ENCODE data around the gene CALCOCO1. TPM values are rescaled to one million over a fixed set of nuclear protein-coding genes. Genes with fewer than 3 reads are reported as not detected.
"Not testable (repeated sequence)": the region's sequence is repeated elsewhere in the genome, so short reads cannot be mapped to it uniquely, and the experiment has no call there.

CALCOCO1 gene
- total RNA-seq, 3 donors from 2014 or later (not counting 1 experiment from before 2014, with no cell fraction given), result 215 to 256 (median 226) TPM

DNA sequence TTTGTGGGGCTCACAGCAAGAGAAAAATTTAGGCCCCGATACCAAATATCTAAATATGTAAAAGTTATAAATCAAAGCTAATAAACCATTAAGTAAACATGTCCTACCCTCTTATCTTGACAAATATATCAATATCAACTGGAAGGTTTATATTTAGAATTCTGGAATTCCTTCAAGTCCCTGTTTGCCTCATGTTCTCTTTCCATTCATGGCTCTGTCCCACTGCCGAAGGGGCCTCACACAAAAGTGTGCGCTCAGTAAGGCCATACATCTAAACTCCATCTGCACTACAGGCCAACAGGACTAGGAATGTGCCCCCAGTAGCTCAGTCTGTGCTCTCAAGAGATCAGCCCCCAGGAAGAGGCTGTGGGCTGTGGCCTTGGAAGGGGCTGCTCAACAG, 40.8 kb downstream of the CALCOCO1 start:
- TF ChIP-seq, protein P1, sequence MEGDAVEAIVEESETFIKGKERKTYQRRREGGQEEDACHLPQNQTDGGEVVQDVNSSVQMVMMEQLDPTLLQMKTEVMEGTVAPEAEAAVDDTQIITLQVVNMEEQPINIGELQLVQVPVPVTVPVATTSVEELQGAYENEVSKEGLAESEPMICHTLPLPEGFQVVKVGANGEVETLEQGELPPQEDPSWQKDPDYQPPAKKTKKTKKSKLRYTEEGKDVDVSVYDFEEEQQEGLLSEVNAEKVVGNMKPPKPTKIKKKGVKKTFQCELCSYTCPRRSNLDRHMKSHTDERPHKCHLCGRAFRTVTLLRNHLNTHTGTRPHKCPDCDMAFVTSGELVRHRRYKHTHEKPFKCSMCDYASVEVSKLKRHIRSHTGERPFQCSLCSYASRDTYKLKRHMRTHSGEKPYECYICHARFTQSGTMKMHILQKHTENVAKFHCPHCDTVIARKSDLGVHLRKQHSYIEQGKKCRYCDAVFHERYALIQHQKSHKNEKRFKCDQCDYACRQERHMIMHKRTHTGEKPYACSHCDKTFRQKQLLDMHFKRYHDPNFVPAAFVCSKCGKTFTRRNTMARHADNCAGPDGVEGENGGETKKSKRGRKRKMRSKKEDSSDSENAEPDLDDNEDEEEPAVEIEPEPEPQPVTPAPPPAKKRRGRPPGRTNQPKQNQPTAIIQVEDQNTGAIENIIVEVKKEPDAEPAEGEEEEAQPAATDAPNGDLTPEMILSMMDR (IDR thresholded peaks at IDR 0.05), result no peak
- no peaks in the 10 kb centered on the region for H3K9me3 Mint-ChIP-seq
- Histone ChIP-seq H3K27ac (ENCODE audit: low read length) (no peak overlapping the region), H3K9me3 (ENCODE audit: control insufficient read depth, insufficient read depth, low read length) (no peaks in the 10 kb centered on the region), H3K4me3 (ENCODE audit: low read length) (no peak overlapping the region), H3K27me3 (ENCODE audit: control insufficient read depth, insufficient read depth, low read length) (no peaks in the 10 kb centered on the region), H3K4me1 (ENCODE audit: control insufficient read depth, insufficient read depth, low read length) (no peaks in the 10 kb centered on the region), H3K36me3 (ENCODE audit: control insufficient read depth, insufficient read depth, low read length) (no peaks in the 10 kb centered on the region)
- no peak for DNase-seq
- no peak for ATAC-seq
- H3K4me3 Mint-ChIP-seq, result no peak overlapping the region
- no peaks in the 10 kb centered on the region for H3K4me1 Mint-ChIP-seq
- no peak overlapping the region for H3K27ac Mint-ChIP-seq
- no peaks in the 10 kb centered on the region for H3K36me3 Mint-ChIP-seq
- intact Hi-C loops (cut with micrococcal nuclease), result no loop called here
- 67% methylated on average over 2 of the region's 3 CpGs for WGBS (ENCODE audit: insufficient coverage)
- peaks cover 24 to 25% of the 10 kb centered on the region in 2 donors for H3K27me3 Mint-ChIP-seq (ENCODE audit: low read depth in 2 of 2)

DNA sequence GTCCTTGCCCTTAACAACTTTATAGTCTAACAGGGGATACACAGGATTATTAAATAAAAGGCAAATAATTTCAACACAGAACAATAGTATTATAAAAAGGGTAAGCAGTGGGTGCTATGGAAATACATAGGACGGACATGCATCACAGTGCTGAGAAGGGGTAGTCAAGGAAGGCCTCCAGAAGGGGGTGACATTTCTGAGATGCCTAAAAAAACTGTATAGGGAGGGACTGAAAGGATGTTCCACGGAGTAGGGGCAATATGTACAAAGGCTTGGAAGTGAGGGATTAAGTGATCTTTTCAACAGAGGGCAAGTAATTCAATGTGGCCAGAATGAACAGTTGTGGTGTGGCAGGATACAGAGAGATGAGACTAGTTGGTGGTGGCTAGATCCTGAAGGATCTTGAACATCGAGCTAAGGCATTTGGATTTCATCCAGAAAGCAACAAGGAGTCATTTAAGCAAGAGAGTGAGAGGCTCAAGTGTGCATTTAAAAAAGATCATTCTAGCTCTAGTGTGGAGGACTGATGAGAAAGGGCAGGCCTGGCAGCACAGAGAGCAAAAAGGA, 42.5 kb downstream of the CALCOCO1 start:
- Mint-ChIP-seq H3K36me3 (no peaks in the 10 kb centered on the region), H3K4me3 (no peak overlapping the region), H3K9me3 (no peaks in the 10 kb centered on the region), H3K4me1 (no peaks in the 10 kb centered on the region), H3K27ac (no peak overlapping the region), H3K27me3 (ENCODE audit: low read depth in 2 of 2) (peaks cover 17 to 19% of the 10 kb centered on the region in 2 donors)
- TF ChIP-seq, protein P1 (IDR thresholded peaks at IDR 0.05), result no peak
- intact Hi-C loops (cut with micrococcal nuclease), result no loop called here
- no peak for DNase-seq
- H3K27ac ChIP-seq (ENCODE audit: low read length), result no peak overlapping the region
- WGBS (ENCODE audit: insufficient coverage), result 89% methylated on average over 3 of the region's 3 CpGs
- H3K9me3 ChIP-seq (ENCODE audit: control insufficient read depth, insufficient read depth, low read length), result no peaks in the 10 kb centered on the region
- no peak for ATAC-seq
- no peaks in the 10 kb centered on the region for H3K27me3 ChIP-seq (ENCODE audit: control insufficient read depth, insufficient read depth, low read length)
- H3K4me3 ChIP-seq (ENCODE audit: low read length), result no peak overlapping the region
- no peaks in the 10 kb centered on the region for H3K36me3 ChIP-seq (ENCODE audit: control insufficient read depth, insufficient read depth, low read length)
- H3K4me1 ChIP-seq (ENCODE audit: control insufficient read depth, insufficient read depth, low read length), result no peaks in the 10 kb centered on the region

DNA sequence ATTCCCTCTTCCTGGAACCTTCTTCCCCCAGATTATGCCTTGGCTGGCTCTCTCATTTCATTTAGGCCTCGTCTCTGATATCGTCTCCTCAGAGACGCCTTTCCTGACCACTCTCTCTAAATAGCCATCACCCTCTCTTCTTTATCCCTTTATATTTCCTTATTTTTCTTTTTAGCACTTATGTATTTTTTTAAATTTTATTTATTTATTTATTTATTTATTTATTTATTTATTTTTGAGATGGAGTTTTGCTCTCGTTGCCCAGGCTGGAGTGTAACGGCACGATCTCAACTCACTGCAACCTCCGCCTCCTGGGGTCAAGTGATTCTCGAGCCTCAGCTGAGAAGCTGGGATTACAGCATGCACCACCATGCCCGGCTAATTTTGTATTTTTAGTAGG, 43.3 kb downstream of the CALCOCO1 start:
- WGBS (ENCODE audit: insufficient coverage), result 94% methylated on average over 9 of the region's 9 CpGs
- Mint-ChIP-seq H3K9me3 (no peaks in the 10 kb centered on the region), H3K36me3 (no peaks in the 10 kb centered on the region), H3K4me3 (no peak overlapping the region), H3K27ac (no peak overlapping the region), H3K27me3 (ENCODE audit: low read depth in 2 of 2) (peaks cover 19 to 21% of the 10 kb centered on the region in 2 donors), H3K4me1 (no peaks in the 10 kb centered on the region)
- DNase-seq (no peak), ATAC-seq (no peak)
- Histone ChIP-seq H3K4me3 (ENCODE audit: low read length) (no peak overlapping the region), H3K27me3 (ENCODE audit: control insufficient read depth, insufficient read depth, low read length) (no peaks in the 10 kb centered on the region), H3K36me3 (ENCODE audit: control insufficient read depth, insufficient read depth, low read length) (no peaks in the 10 kb centered on the region), H3K27ac (ENCODE audit: low read length) (no peak overlapping the region), H3K9me3 (ENCODE audit: control insufficient read depth, insufficient read depth, low read length) (no peaks in the 10 kb centered on the region), H3K4me1 (ENCODE audit: control insufficient read depth, insufficient read depth, low read length) (no peaks in the 10 kb centered on the region)
- intact Hi-C loops (cut with micrococcal nuclease), result no loop called here
- TF ChIP-seq, protein P1 (IDR thresholded peaks at IDR 0.05), result no peak

- Mint-ChIP-seq H3K4me1 (no peaks in the 10 kb centered on the region), H3K36me3 (no peaks in the 10 kb centered on the region), H3K27me3 (ENCODE audit: low read depth in 2 of 2) (peaks cover 20 to 24% of the 10 kb centered on the region in 2 donors), H3K9me3 (no peaks in the 10 kb centered on the region), H3K4me3 (no peak overlapping the region), H3K27ac (no peak overlapping the region)
- no peak for ATAC-seq
- TF ChIP-seq, protein P1 (IDR thresholded peaks at IDR 0.05), result no peak
- intact Hi-C loops (cut with micrococcal nuclease), result no loop called here
- Histone ChIP-seq H3K4me3 (ENCODE audit: low read length) (no peak overlapping the region), H3K27ac (ENCODE audit: low read length) (no peak overlapping the region), H3K4me1 (ENCODE audit: control insufficient read depth, insufficient read depth, low read length) (no peaks in the 10 kb centered on the region), H3K36me3 (ENCODE audit: control insufficient read depth, insufficient read depth, low read length) (no peaks in the 10 kb centered on the region), H3K9me3 (ENCODE audit: control insufficient read depth, insufficient read depth, low read length) (no peaks in the 10 kb centered on the region), H3K27me3 (ENCODE audit: control insufficient read depth, insufficient read depth, low read length) (no peaks in the 10 kb centered on the region)
- no peak for DNase-seq
- 100% methylated on average over 1 of the region's 2 CpGs for WGBS (ENCODE audit: insufficient coverage)
Observed at GRCh38 chr12:53683494-53683893, 43.8 kb downstream of the CALCOCO1 start.

- H3K9me3 ChIP-seq (ENCODE audit: control insufficient read depth, insufficient read depth, low read length); H3K27ac ChIP-seq (ENCODE audit: low read length); H3K36me3 Mint-ChIP-seq; H3K9me3 Mint-ChIP-seq; DNase-seq; ATAC-seq; H3K4me3 ChIP-seq (ENCODE audit: low read length); H3K4me3 Mint-ChIP-seq; H3K36me3 ChIP-seq (ENCODE audit: control insufficient read depth, insufficient read depth, low read length); intact Hi-C loops (cut with micrococcal nuclease); H3K27ac Mint-ChIP-seq: not testable (repeated sequence)
- peaks cover 12% of the 10 kb centered on the region for H3K27me3 ChIP-seq (ENCODE audit: control insufficient read depth, insufficient read depth, low read length)
- H3K27me3 Mint-ChIP-seq (ENCODE audit: low read depth in 2 of 2), result peaks cover 9 to 20% of the 10 kb centered on the region in 2 donors
- H3K4me1 Mint-ChIP-seq, result peaks cover 10 to 14% of the 10 kb centered on the region in 2 donors
- 95% methylated on average over 3 of the region's 5 CpGs for WGBS (ENCODE audit: insufficient coverage)
- peaks cover 22% of the 10 kb centered on the region for H3K4me1 ChIP-seq (ENCODE audit: control insufficient read depth, insufficient read depth, low read length)
Observed at GRCh38 chr12:53680061-53680460, 47.2 kb downstream of the CALCOCO1 start.

Data from natural killer cell (primary cell).